Measurements from ENCODE around the gene R3HDM4.

DNA sequence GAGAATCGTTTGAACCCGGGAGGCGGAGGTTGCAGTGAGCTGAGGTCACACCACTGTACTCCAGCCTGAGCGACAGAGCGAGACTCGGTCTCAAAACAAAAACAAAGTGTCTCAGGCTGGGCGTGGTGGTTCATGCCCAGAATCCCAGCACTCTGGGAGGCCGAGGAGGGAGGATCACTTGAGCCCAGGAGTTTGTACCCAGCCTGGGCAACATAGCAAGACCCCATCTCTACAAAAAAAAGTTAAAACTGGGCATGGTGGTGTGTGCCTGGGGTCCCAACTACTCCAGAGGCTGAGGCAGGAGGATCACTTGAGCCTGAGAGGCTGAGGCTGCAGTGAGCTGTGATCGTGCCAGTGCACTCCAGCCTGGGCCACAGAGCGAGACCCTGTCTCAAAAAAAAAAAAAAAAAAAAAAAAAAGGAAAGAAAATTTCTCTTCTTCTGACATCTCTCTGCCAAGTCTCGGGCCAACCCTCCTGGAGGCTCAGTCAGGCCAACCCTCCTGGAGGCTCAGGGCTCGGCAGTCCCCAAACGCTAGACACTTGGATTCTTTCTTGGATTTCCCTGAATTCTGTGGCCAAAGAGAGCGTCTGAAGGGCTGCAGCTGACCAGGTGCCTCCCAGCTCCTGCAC is 39.1 kb upstream of the R3HDM4 start:
- TF ChIP-seq, protein P1, sequence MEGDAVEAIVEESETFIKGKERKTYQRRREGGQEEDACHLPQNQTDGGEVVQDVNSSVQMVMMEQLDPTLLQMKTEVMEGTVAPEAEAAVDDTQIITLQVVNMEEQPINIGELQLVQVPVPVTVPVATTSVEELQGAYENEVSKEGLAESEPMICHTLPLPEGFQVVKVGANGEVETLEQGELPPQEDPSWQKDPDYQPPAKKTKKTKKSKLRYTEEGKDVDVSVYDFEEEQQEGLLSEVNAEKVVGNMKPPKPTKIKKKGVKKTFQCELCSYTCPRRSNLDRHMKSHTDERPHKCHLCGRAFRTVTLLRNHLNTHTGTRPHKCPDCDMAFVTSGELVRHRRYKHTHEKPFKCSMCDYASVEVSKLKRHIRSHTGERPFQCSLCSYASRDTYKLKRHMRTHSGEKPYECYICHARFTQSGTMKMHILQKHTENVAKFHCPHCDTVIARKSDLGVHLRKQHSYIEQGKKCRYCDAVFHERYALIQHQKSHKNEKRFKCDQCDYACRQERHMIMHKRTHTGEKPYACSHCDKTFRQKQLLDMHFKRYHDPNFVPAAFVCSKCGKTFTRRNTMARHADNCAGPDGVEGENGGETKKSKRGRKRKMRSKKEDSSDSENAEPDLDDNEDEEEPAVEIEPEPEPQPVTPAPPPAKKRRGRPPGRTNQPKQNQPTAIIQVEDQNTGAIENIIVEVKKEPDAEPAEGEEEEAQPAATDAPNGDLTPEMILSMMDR (IDR thresholded peaks at IDR 0.05; ENCODE audit: low read length) = no peak
- no peak for TF ChIP-seq EZH2 (IDR thresholded peaks at IDR 0.05; ENCODE audit: borderline replicate concordance, low read length)

All from OCI-LY1 (cell line).